Measurements from ENCODE around the gene PAGR1. TPM values are rescaled to one million over a fixed set of nuclear protein-coding genes. Genes with fewer than 3 reads are reported as not detected.

The PAGR1 gene
- total and polyA plus RNA-seq, 9 of the 15 experiments (the other 6 are each of a cell fraction or from before 2014, with no cell fraction given), result 1.4 to 58.2 (median 16.8) TPM

- TF ChIP-seq ESRRA (IDR thresholded peaks at IDR 0.05; ENCODE audit: borderline replicate concordance, low read depth) (peak; percentile 57; the same call in 1 of the 2 replicates), SAP30 (IDR thresholded peaks at IDR 0.05; ENCODE audit: borderline replicate concordance, insufficient read depth, low read depth, low read length, poor library complexity, severe bottlenecking) (no peak), HLTF (IDR thresholded peaks at IDR 0.05) (no peak; the same call in 1 of the 2 replicates), RNF219 (CRISPR knock-in tag; IDR thresholded peaks at IDR 0.05) (no peak), ZNF3 (CRISPR knock-in tag; IDR thresholded peaks at IDR 0.05) (no peak), FOXO4 (CRISPR knock-in tag; IDR thresholded peaks at IDR 0.05) (peak; percentile 76; the same call in 1 of the 2 replicates), SP1 (CRISPR knock-in tag; IDR thresholded peaks at IDR 0.05) (peak; percentile 95), NELFE (IDR thresholded peaks at IDR 0.05; ENCODE audit: insufficient read depth, insufficient read length) (no peak), ZC3H4 (CRISPR knock-in tag; IDR thresholded peaks at IDR 0.05; ENCODE audit: borderline replicate concordance) (peak; percentile 12; the same call in 1 of the 2 replicates), ZNF133 (CRISPR knock-in tag; IDR thresholded peaks at IDR 0.05) (no peak), TAF7 (tag; IDR thresholded peaks at IDR 0.05) (peak; percentile 81), NKRF (IDR thresholded peaks at IDR 0.05; ENCODE audit: borderline replicate concordance) (peak; percentile 45; the same call in 1 of the 2 replicates), ZNF24 (IDR thresholded peaks at IDR 0.05) (peak; percentile 26; the same call in 1 of the 2 replicates), ATF3 (IDR thresholded peaks at IDR 0.05) (peak; percentile 36; the same call in 1 of the 2 replicates), ATF3 (CRISPR knock-in tag; conservative IDR thresholded peaks at IDR 0.05) (0 out of 2 replicates have a peak, but pooled peaks have one; percentile 25), SMARCC2 (IDR thresholded peaks at IDR 0.05; ENCODE audit: low read depth) (no peak), KAT7 (CRISPR knock-in tag; IDR thresholded peaks at IDR 0.05; ENCODE audit: borderline replicate concordance) (0 out of 2 replicates have a peak, but pooled peaks have one; percentile 71), OTX1 (CRISPR knock-in tag; IDR thresholded peaks at IDR 0.05) (peak; percentile 89), NUFIP1 (IDR thresholded peaks at IDR 0.05; ENCODE audit: partially characterized antibody) (no peak), XRCC3 (IDR thresholded peaks at IDR 0.05) (no peak), ZBED1 (IDR thresholded peaks at IDR 0.05) (peak; percentile 90; the same call in 1 of the 2 replicates)
Observed at GRCh38 chr16:29805232-29806098, 10.5 kb upstream of the PAGR1 start (continued).

All from K562 (cell line).